GM19035 (cell line): ENCODE data around the gene PIM1.
"Not testable (repeated sequence)": the region's sequence is repeated elsewhere in the genome, so short reads cannot be mapped to it uniquely, and the experiment has no call there.

ENCODE experiments used
- ATAC-seq: cut with Tn5 transposase; IDR thresholded peaks from one replicate; pipeline ENCODE4 v1.9.1; 2021; ENCODE audit not compliant: unreplicated experiment

Gene PIM1

DNA sequence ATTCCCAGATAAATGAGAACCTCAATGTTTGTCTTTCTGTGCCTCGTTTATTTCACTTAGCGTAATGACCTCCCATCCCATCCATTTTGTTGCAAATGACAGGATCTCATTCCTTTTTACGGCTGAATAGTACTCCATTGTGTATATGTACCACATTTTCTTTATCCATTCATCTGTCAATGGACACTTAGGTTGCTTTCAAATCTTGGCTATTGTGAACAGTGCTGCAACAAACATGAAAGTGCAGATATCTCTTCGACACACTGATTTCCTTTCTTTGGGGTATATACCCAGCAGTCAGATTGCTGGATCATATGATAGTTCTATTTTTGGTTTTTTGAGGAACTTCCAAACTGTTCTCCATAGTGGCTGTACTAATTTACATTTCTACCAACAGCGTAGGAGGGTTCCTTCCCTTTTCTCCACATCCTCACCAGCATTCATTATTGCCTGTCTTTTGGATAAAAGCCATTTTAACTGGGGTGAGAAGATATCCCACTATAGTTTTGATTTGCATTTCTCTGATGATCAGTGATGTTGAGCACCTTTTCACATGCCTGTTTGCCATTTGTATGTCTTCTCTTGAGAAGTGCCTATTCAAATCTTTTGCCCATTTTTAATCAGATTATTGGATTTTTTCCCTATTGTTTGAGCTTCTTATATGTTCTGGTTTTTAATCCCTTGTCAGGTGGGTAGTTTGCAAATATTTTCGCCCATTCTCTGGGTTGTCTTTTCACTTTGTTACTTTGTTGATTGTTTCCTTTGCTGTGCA, 16.2 kb downstream of the PIM1 start:
- not testable (repeated sequence) for ATAC-seq

DNA sequence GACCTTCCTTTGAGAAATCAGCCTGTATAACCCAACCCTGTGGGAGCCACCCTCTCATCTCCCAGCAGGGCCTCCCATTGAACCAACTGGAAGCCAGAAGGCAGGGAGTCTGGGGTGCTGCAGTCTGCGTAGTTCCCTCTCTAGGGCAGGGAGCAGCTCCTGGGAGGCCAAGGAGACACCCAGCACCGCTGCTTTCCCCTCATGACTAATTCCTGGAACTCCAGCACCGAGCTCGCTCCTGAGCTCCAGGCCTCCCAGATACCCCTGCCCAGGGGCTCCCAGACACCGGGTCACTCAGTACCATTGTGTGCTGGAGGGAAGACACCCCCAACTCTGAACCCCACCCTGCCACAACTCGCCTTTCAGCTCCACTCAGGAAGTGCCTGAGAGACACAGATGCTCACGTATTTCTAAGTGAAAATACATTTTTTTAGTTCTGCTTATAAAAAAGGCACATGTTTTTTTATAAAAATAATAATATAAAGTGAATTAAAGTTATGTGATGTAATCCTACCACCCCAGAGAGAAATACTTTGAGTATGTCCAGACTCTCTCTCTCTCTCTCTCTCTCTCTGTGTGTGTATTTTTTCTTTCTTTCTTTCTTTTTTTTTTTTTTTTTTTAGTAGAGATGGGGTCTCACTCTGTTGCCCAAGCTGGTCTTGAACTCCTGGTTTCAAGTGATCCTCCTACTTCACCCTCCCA, 17.5 kb downstream of the PIM1 start:
- no peak for ATAC-seq

DNA sequence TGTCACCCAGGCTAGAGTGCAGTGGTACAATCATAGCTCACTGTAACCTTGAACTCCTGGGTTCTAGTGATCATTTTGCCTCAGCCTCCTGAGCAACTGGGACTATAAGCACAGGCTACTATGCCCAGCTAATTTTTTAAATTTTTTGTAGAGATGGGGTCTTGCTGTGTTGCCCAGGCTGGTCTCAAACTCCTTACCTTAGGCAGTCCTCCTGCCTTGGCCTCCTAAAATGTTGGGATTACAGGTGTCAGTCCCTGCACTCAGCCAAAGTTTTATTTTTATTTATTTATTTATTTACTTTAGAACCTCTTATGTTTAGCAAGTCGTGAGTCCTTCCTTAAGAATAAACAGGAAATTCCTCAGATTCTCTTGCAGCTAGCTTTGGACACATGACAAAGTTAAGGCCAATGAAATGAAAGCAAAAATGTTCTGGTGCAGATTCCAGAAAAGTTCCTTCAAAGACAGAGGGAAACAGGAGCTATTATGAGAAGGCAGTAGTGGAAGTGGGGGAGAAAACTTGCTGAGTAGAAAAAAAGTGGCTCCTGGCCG, 19.1 kb downstream of the PIM1 start:
- ATAC-seq: no peak

DNA sequence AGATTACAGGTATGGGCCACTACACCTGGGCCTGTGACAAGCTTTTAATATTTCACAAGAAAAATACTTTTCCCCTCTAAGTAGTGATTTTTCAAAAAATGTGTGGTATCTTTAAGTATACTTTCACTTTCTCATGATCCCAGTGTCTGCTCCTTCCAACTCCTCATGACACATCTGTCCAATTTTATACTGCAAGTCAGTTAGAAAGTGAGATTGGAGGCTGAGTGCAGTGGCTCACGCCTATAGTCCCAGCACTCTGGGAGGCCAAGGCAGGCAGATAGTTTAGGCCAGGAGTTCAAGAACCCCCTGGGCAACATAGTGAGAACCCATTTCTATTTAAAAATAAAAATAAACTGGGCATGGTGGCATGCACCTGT, 20.2 kb downstream of the PIM1 start:
- no peak for ATAC-seq

DNA sequence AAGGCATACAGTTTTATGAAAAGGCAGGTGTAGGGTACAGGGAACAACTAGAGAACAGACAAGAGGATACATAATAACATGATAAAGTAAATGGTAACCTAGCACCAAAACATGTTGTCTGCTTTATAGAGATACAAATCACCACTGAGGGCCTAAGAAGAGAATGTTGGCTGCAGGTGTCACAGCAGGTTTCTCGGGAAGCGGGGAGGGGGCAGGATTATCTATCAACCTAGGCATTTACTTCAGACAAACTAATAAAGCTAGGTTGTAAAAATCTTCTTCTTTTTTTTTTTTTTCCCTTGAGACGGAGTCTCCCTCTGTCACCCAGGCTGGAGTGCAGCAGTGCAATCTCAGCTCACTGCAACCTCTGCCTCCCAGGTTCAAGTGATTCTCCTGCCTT, 22.7 kb downstream of the PIM1 start:
- no peak for ATAC-seq

DNA sequence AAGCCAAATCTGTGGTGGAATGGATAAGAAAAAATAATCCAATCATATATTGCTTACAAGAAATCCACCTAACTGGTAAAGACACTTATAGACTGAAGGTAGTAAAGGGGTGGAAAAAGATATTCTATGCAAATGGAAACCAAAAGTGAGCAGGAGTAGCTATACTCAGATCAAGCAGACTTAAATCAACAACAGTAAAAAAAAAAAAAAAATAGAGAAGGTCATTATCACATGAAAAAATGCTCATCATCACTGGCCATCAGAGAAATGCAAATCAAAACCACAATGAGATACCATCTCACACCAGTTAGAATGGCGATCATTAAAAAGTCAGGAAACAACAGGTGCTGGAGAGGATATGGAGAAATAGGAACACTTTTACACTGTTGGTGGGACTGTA, 24.9 kb downstream of the PIM1 start:
- not testable (repeated sequence) for ATAC-seq

DNA sequence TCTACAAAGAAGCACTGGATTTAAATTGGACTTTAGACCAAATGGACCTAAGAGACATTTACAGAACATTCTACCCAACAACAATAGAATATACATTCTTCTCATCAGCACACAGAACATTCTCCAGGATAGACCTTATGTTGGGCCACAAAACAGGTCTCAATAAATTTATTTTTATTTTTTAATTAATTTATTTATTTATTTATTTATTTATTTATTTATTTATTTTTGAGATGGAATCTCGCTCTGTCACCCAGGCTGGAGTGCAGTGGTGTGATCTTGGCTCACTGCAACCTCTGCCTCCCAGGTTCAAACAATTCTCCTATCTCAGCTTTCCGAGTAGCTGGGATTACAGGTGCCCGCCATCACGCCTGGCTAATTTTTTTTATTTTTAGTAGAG, 26.5 kb downstream of the PIM1 start:
- ATAC-seq: not testable (repeated sequence)

DNA sequence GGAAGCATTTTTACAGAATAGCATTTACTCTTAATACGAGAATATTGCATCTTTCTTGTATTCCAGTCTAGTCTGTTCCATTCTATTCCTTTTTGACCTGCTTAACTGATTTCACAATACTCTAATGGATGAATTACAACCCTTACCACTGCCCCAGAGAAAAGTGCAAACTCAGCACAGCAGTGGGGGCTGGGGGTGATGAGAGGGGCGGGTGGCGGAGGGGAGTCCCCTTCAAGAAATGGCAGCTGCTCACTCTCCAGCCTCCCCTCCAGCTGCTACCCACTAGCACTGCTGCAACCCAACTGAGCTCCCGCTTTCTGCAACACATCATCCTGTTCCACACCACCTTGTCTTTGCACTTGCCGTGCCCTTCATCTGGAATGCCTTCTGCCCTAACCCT, 30.1 kb downstream of the PIM1 start:
- no peak for ATAC-seq

DNA sequence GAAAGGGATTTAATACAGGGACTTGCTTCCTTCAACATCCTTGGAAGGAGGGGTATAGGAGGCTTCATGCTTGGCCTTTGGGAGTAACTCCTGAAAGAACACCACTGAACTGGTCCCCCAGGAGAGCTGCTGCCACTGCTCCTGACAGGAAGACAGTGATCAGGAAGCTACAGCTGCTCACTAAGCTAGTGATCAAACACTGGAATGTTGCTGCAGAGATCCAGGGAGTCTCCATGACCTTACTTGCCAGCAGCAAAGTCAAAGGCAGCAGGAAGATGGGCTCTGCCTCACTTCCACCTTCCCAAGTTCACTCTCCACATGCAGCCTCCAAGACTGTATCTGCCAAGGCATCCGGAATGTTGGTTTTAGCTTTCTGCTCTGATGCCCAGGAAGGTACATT, 31.8 kb downstream of the PIM1 start:
- no peak for ATAC-seq

DNA sequence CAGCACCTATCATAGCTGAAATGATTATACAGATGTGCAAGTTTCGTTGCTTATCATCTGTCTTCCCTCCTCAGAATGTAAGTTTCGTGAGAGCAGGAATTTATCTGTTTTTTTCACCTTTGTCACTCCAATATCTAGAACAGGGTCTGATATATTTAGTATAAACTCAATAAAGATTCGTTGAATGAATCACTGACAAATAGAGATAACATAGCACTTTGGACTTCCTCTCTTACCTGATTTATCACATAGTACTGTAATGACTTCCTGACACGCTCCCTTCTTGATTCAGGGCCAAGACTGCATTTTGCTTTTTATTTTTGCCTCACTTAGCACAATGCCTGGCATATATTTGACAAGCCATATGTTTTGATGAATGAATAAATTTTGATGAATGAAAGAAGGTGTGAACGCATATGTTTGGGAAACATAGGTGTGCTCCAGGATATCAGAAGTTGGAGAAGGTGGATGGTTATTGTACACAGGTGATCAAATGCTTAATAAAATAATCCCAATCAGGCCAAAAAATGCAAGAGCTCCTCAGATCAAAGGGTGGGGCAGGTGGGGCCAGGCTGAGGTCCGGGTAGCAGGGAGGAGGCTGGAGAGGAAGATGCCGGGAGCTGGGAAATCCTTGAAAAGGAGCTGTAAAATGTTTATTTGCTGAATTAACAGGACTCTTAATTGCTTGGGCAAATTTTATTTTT, 33.0 kb downstream of the PIM1 start:
- no peak for ATAC-seq

DNA sequence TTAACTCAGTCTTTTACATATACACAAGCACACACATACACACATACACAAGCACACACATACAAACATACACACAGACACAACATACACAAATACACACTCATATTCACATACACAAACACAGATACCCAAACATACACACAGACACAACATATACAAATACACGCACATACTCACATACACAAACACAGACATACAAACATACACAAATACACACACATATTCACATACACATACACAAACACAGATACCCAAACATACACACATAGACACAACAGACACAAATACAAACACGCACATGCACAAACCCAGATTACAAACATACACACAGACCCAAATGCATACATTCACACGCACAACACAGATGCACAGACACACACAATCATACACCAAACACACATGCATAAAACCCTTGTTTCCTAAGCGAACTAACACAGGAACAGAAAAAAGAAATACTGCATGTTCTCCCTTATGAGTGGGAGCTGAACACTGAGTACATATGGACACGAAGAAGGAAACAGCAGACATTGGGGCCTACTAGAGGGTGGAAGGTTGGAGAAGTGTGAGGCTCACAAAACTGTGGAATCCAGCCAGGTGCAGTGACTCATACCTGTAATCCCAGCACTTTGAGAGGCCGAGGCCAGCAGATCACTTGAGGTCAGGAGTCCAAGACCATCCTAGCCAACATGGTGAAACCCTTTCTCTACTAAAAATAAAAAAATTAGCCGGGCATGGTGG, 34.2 kb downstream of the PIM1 start:
- ATAC-seq: no peak

DNA sequence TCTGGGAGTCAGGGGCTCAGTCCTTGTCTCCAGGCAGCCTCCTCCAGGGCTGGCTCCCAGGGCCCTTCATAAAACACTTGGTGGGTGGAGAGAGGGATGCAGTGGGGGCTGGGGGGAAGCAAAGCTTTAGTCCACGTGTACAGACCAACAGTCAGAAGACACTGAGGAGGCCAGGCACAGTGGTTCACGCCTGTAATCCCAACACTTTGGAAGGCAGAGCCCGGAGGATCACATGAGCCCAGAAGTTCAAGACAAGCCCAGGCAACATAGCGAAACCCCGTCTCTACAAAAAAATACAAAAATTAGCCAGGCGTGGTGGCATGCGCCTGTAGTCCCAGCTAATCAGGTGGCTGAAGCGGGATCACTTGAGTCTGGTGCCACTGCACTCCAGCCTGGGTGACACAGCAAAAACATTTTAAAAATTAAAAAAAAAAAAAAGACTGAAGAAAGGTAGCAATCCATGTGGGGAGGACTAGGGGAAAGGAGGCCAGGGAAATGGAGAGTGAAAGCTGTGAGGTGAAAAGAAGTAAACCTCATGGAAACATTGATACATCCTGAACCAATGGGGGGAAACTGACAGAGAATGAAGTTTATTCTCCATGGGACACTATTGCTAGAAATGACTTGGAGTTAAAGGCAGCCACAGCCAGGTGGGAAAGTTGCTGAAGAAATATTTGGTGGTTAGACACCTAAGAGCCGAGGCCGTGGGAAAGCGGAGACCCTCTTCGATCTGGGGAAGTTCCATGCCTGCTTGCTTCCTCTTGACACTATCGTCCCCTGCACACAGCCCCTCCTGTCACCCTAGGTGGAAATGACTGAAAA, 35.4 kb downstream of the PIM1 start:
- ATAC-seq: no peak

DNA sequence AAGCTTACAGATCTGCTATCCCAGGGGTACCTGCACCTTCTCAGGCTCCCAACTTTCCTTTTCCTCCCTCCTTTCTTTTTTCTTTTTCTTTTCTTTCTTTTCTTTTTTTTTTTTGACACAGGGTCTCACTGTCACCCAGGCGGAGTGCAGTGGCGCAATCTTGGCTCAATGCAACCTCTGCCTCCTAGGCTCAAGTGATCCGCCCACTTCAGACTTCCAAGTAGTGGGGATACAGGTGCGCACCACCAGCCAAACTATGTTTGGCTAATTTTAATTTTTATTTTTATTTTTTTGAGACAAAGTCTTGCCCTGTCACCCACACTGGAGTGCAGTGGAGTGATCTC, 36.0 kb downstream of the PIM1 start:
- ATAC-seq: no peak

DNA sequence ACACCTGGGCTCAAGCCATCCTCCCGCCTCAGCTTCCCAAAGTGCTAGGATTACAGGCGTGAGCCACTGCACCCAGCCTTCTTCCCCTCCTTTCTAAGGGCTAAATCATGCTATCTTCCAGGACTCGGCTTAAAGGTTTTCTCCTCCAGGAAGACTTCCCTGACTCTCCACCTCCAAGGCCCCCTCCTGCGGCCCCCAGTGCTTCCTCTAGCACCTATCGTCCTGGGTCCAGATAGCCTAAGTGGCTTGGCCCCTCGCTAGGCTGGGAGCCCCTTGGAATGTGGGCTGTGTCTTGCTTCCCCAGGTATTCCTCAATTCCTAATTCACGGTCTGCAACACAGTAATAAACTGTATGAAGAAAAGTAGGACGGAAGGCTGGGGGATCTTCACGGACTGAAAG, 36.7 kb downstream of the PIM1 start:
- no peak for ATAC-seq

DNA sequence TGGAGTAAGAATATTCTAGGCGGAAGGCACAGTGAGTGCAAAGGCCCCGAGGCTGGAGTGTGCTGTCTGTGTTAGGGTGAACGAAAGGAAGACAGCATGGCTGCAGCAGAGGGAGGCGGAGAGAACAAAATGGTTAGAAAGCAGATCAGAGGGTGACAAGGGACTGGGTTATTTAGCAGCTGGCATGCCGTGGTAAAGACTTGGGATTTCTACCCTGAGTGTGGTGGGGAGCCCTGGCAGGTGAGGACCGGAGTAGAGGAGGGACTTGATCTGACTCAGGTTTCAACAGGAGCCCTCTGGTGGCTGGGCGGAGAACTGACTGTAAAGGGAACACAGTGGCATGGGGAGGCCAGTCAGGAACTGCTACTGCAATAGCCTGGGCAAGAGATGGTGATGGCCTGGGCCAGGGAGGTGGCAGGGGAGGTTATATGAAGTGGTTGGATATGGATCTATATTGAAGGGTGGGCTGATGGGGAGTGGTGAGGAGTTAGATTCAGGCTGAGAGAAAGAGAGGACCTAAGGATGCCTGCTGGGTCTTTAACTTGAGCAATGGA, 38.0 kb downstream of the PIM1 start:
- ATAC-seq: peak; percentile 60

DNA sequence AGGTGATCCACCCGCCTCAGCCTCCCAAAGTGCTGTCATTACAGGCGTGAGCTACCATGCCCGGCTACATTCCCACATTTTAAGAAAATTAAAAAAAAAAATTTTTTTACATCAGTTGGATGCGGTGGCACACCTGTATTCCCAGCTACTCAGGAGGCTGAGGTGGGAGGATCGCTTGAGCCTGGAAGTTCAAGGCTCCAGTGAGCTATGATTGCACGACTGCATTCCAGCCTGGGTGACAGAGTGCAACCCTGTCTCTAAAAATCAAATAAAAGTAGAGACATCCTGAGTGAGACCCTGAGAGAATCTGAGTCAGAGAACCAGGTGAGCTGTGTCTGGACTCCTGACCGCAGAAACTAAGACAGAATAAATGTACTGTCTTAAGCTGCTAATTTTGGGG, 38.8 kb downstream of the PIM1 start:
- ATAC-seq: no peak

DNA sequence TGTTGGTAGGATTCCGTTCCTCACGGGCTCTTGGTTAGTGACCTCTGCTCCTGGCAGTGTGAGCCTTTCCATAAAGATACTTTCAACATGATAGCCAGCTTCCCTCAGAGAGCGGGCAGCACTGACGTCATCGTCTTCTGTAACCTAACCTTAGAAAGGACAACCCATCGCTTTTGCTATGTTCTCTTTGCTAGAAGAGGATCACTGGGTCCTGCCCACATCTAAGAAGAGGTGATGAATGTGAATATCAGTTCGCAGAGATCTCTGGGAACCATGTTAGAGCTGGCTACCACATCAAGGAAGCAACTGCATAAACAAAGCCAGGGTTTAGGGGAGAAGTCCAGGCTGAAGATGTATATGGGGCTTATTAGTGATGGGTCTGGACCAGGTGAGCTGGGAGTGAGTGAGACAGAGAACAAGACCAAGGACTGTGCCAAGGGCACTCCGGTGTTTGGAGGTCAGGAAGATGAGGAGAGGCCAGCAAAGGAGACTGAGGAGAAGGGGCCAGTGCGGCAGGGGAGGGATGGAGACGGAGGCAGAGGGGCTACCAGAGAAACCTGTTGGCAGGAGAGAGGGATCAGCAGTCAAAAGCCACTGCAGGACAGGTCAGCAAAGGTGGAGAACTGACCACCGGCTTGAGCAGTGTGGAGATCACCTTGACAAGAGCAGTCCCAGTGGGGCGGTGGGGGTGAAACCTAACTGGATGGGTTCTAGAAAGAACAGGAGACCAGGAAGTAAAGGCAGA, 39.7 kb downstream of the PIM1 start:
- no peak for ATAC-seq

DNA sequence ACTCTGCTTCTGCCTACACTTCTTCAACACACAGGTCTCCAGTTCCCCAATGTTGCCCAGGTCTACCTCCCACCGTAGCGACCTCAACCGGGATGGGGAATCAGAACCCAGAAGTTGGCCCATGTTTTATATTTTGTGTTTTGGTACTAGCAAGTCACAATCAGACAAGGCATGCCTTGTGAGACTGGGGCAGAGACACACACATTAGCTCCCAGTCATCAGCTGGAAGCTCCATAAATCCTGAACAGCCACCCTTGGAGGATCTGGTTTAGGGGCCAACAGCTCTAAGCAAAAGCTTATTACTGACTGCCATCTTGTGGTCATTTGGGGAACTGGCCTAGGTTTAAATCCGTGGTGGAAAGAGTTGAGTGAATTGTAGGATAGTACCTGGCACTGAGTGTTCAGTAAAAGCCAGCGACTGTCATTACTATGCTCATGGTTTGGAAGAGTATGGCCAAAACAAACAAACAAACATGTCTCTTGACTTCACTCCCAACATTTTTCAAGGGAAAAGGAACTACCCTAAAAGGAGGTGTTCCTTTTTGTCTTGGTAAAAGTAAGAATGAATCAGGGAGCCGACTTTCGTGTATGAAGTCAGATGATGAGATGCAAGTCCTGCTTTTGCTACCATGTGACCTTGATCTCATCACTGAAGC, 40.5 kb downstream of the PIM1 start:
- ATAC-seq: no peak

DNA sequence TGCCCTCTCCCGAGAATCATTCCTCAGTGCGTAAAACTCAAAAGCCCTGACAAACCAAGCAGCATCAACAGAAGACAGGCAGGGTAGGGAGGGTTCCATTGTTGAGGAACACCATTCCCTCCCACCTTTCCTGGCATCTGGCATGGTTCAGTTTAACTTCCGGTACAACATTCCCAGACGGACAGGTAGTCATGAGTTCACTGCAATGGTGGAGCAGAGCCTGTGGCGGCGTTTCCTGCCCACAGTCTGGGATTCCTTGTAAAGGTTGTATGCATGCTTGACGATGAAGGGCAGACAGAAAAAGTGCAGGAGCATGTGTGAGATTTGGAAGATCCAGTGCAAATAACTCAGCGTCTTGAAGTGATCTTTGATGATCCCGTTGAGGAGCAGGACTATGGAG, 42.3 kb downstream of the PIM1 start:
- ATAC-seq: no peak
